SK-N-SH (cell line): ENCODE results near the gene INAFM2. TPM values are rescaled to one million over a fixed set of nuclear protein-coding genes. Genes with fewer than 3 reads are reported as not detected.

Source experiments
- CTCF ChIA-PET: fragments of 300-600, 350-600 bp; formaldehyde crosslinking; extraction: SDS; loops from one replicate; lab custom pipeline; 2021; lab: Yijun Ruan, JAX
- POLR2A ChIA-PET: fragments of 350-600 bp; sonication (Branson Sonifier 250); formaldehyde crosslinking; extraction: SDS; loops from one replicate; lab custom pipeline; 2020; ENCODE audit warnings: antibody characterized with exemption, inconsistent platforms; lab: Yijun Ruan, JAX
- DNase-seq: peaks from one replicate; pipeline ENCODE4 v3.0.0; 2012
- H2AFZ ChIP-seq: fragments of 200-600 bp; sonication (generic); 2 replicates; pipeline ENCODE4 v1.8.1; 2016; ENCODE audit warnings: antibody characterized with exemption, mild to moderate bottlenecking, low read depth
- H3F3A ChIP-seq: fragments of 200-600 bp; sonication (generic); replicated peaks from 2 replicates; pipeline ENCODE3; 2016; ENCODE audit warnings: antibody characterized with exemption, mild to moderate bottlenecking; ENCODE audit not compliant: insufficient read depth
- H3K27ac ChIP-seq, 2 experiments: fragments of 200-500 bp in 1 of 2; fragments of 200-600 bp in 1 of 2; sonication (Bioruptor generic) in 1 of 2; sonication (generic), shearing (Covaris generic) in 1 of 2; 2 replicates each; pipeline versions ENCODE4 v1.5.1 to v1.6.1; 2014 to 2016; ENCODE audit warnings: low read depth in 2 of 2, inconsistent platforms in 1 of 2, low read length in 1 of 2, mild to moderate bottlenecking in 1 of 2, mixed read lengths in 1 of 2
- H3K27me3 ChIP-seq: fragments of 200-600 bp; sonication (generic), shearing (Covaris generic); 2 replicates; pipeline ENCODE4 v1.6.1; 2016; ENCODE audit warnings: mixed run types; ENCODE audit not compliant: insufficient read depth
- H3K36me3 ChIP-seq, 2 experiments: fragments of 200-500 bp in 1 of 2; fragments of 200-600 bp in 1 of 2; sonication (Bioruptor generic) in 1 of 2; sonication (generic) in 1 of 2; replicated peaks in 1 of 2; 2 replicates each; pipeline versions ENCODE3 to v1.5.1; 2014 to 2016; ENCODE audit warnings: low read length in 1 of 2, mild to moderate bottlenecking in 1 of 2; ENCODE audit not compliant: insufficient read depth in 2 of 2, control insufficient read depth in 1 of 2
- H3K4me1 ChIP-seq, 2 experiments: fragments of 200-500 bp in 1 of 2; fragments of 200-600 bp in 1 of 2; sonication (Bioruptor generic) in 1 of 2; sonication (generic), shearing (Covaris generic) in 1 of 2; 2 replicates each; pipeline versions ENCODE4 v1.5.1 to v1.6.1; 2014 to 2016; ENCODE audit warnings: low read depth in 1 of 2, low read length in 1 of 2, mixed run types in 1 of 2; ENCODE audit not compliant: insufficient read depth in 2 of 2, control insufficient read depth in 1 of 2
- H3K4me2 ChIP-seq: fragments of 200-600 bp; sonication (generic), shearing (Covaris generic); 2 replicates; pipeline ENCODE4 v1.6.1; 2017; ENCODE audit warnings: mixed run types
- H3K4me3 ChIP-seq, 2 experiments: fragments of 200-500 bp in 1 of 2; fragments of 200-600 bp in 1 of 2; sonication (Bioruptor generic) in 1 of 2; sonication (generic), shearing (Covaris generic) in 1 of 2; 2 replicates each; pipeline versions ENCODE4 v1.5.1 to v1.8.1; 2014 to 2016; ENCODE audit warnings: low read depth in 2 of 2, inconsistent platforms in 1 of 2, low read length in 1 of 2, mild to moderate bottlenecking in 1 of 2, mixed read lengths in 1 of 2, moderate library complexity in 1 of 2
- H3K79me2 ChIP-seq: fragments of 200-600 bp; sonication (generic); 2 replicates; pipeline ENCODE4 v1.8.1; 2017; ENCODE audit warnings: mild to moderate bottlenecking; ENCODE audit not compliant: insufficient read depth
- H3K9ac ChIP-seq: fragments of 200-600 bp; sonication (generic); 2 replicates; pipeline ENCODE4 v1.6.1; 2017; ENCODE audit warnings: mixed run types
- H3K9me2 ChIP-seq: fragments of 200-600 bp; sonication (generic); 2 replicates; pipeline ENCODE4 v1.6.1; 2017; ENCODE audit warnings: mixed run types
- H3K9me3 ChIP-seq: fragments of 200-600 bp; sonication (generic); 2 replicates; pipeline ENCODE4 v1.6.1; 2017; ENCODE audit warnings: mixed run types, mild to moderate bottlenecking, moderate library complexity
- H4K20me1 ChIP-seq: fragments of 200-600 bp; sonication (generic); 2 replicates; pipeline ENCODE4 v1.6.1; 2017; ENCODE audit warnings: mild to moderate bottlenecking, mixed run types; ENCODE audit not compliant: insufficient read depth
- CHD2 ChIP-seq: fragments of 150-350 bp; IDR thresholded peaks from 2 replicates; pipeline ENCODE4 v1.6.1; 2018; ENCODE audit warnings: low read length; ENCODE audit not compliant: partially characterized antibody
- ELF1 ChIP-seq: IDR thresholded peaks from 2 replicates; pipeline ENCODE4 v1.4.0; 2012
- EZH2phosphoT487 ChIP-seq: fragments of 200-600 bp; sonication (generic); IDR thresholded peaks from 2 replicates; pipeline ENCODE4 v1.6.1; 2017; ENCODE audit warnings: low read depth, mixed run types, mild to moderate bottlenecking, antibody characterized with exemption, moderate library complexity, borderline replicate concordance
- FOSL2 ChIP-seq: IDR thresholded peaks from 2 replicates; pipeline ENCODE4 v1.4.0; 2012; ENCODE audit warnings: low read depth, mild to moderate bottlenecking, moderate library complexity, borderline replicate concordance
- FOXJ3 ChIP-seq: sonication (generic); formaldehyde crosslinking; IDR thresholded peaks from 2 replicates; pipeline ENCODE4 v1.5.1; 2020; ENCODE audit warnings: mild to moderate bottlenecking, missing genetic modification reagents
- GABPA ChIP-seq: IDR thresholded peaks from 2 replicates; pipeline ENCODE4 v1.4.0; 2012; ENCODE audit warnings: low read depth, mild to moderate bottlenecking
- RXRA ChIP-seq: IDR thresholded peaks from 2 replicates; pipeline ENCODE4 v1.4.0; 2012; ENCODE audit warnings: low read depth, mild to moderate bottlenecking, borderline replicate concordance
- WGBS: methylation state at CpG from one replicate; pipeline ENCODE4 v1.1.6; 2017; ENCODE audit warnings: low lambda C conversion rate; 5-methylcytosine and 5-hydroxymethylcytosine counted together
- polyA plus RNA-seq, 3 experiments: library from polyadenylated mRNA; depleted of rRNA; stranded (reverse); fragments of >200 nt; gene quantifications; 2 replicates each; pipeline ENCODE4 v1.2.3, GENCODE V29; 2012
- TF ChIP-seq, protein P1 (sequence below): IDR thresholded peaks from 2 replicates; pipeline ENCODE4 v1.6.1; 2012; ENCODE audit warnings: mild to moderate bottlenecking, low read depth, low read length, moderate library complexity
- TF ChIP-seq, protein P2 (sequence below): IDR thresholded peaks from 2 replicates; pipeline ENCODE4; 2012

The INAFM2 gene
- polyA plus RNA-seq, 1 of the 3 experiments (the other 2 are of a cell fraction): 7.8 TPM

DNA sequence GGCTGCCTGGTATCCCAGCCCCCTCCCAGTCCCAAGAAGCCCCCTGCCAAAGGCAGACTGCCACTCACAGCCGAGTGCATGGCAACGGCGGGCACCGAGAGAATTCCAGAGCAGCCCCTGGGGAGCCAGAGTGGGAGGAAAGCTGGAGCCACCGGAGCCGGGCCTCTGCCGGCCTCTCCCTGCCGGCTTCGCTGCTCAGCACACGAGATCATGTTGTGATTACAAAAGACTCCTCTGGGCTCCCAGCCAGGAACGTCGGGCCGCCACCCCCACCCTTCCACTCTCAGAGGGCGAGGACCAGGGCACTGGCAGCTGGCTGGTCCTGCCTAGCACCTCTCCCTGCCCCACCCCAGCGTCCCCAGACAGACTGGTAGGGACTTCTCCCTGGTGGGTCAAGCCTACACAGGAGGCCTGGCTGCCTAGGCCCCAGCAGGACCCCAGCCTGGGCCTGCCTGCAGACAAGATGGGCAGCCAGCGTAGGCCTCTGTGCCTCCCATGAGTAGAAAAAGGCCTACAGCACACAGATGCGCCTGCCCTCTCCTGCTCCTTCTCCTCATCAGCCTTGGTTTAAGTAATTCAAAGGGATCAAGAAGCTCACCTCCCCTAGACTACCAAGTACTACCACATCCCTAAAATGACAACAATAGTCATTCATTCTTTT is 17.4 kb downstream of the INAFM2 start, which contains the start of gene CCDC9B (continued):
- TF ChIP-seq CHD2: peak; percentile 91
- TF ChIP-seq GABPA: no peak
- TF ChIP-seq, protein P1, sequence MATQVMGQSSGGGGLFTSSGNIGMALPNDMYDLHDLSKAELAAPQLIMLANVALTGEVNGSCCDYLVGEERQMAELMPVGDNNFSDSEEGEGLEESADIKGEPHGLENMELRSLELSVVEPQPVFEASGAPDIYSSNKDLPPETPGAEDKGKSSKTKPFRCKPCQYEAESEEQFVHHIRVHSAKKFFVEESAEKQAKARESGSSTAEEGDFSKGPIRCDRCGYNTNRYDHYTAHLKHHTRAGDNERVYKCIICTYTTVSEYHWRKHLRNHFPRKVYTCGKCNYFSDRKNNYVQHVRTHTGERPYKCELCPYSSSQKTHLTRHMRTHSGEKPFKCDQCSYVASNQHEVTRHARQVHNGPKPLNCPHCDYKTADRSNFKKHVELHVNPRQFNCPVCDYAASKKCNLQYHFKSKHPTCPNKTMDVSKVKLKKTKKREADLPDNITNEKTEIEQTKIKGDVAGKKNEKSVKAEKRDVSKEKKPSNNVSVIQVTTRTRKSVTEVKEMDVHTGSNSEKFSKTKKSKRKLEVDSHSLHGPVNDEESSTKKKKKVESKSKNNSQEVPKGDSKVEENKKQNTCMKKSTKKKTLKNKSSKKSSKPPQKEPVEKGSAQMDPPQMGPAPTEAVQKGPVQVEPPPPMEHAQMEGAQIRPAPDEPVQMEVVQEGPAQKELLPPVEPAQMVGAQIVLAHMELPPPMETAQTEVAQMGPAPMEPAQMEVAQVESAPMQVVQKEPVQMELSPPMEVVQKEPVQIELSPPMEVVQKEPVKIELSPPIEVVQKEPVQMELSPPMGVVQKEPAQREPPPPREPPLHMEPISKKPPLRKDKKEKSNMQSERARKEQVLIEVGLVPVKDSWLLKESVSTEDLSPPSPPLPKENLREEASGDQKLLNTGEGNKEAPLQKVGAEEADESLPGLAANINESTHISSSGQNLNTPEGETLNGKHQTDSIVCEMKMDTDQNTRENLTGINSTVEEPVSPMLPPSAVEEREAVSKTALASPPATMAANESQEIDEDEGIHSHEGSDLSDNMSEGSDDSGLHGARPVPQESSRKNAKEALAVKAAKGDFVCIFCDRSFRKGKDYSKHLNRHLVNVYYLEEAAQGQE: peak; percentile 26; the same call in 1 of the 2 replicates
- TF ChIP-seq, protein P2, sequence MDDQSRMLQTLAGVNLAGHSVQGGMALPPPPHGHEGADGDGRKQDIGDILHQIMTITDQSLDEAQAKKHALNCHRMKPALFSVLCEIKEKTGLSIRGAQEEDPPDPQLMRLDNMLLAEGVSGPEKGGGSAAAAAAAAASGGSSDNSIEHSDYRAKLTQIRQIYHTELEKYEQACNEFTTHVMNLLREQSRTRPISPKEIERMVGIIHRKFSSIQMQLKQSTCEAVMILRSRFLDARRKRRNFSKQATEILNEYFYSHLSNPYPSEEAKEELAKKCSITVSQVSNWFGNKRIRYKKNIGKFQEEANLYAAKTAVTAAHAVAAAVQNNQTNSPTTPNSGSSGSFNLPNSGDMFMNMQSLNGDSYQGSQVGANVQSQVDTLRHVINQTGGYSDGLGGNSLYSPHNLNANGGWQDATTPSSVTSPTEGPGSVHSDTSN: peak; percentile 42; the same call in 1 of the 2 replicates
- no peak for TF ChIP-seq RXRA
- no peak for TF ChIP-seq FOSL2

DNA sequence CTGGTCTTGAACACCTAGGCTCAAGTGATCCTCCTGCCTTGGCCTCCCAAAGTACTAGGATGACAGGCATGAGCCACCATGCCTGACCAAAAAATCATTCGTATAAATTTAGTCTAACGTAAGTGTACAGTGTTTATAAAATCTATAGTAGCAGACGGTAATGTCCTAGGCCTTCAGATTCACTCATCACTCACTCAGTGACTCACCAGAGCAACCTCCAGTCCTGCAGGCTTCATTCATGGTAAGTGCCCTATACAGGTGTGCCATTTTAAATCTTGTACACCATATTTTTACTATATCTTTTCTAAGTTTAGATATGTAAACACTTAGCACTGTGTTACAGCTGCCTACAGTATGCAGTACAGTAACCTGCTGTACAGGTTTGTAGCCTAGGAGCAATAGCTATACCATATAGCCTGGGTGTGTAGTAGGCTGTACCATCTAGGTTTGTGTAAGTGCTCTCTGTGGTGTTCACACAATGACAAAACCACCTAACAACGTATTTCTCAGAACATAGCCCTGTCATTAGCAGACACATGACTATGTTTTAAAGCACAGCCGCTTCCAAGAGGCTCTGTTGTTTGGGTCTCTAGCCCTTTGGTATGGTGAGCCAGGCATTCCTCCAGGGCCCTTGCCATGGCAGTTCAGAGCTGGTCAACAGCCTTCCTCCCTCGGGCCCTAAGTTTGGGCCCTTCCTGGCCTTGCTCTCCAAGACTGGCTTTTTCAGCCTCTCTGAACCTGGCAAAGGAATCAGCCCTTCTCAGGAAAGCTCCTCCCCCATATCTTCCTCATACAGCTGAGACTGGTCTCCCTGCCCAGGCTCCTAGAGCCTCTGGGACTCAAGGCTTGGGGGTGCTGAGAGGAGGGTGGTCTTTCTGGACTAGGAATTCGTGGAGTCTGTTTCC is 19.2 kb downstream of the INAFM2 start:
- 41% methylated on average over 4 of the region's 7 CpGs for WGBS
- CTCF ChIA-PET: interaction anchor here (3.3 to 70.6 kb wide), 5 partner anchors 1 to 79 kb away, joined by 21 to 2194 read pairs (median 299); partner anchors contain the start of genes ANKRD63, CCDC9B, DISP2 and INAFM2

More for the DNA sequence above, 19.2 kb downstream of the INAFM2 start:
- TF ChIP-seq FOSL2: peak; percentile 39; the same call in 1 of the 2 replicates
- no peak for TF ChIP-seq FOXJ3 (CRISPR knock-in tag)
- TF ChIP-seq, protein P2: peak; percentile 50; the same call in 1 of the 2 replicates
- no peak for TF ChIP-seq EZH2phosphoT487
- no peak for TF ChIP-seq ELF1
- peaks cover 51% of the 10 kb centered on the region in 2 experiments; a peak in 3 of 4 replicates for H3K4me1 ChIP-seq
- peak overlapping the region; percentile 79 for H3K9ac ChIP-seq
- no peaks in the 10 kb centered on the region for H4K20me1 ChIP-seq
- H3K4me2 ChIP-seq: peak overlapping the region; percentile 57
- DNase-seq: no peak
- peaks cover 41% of the 10 kb centered on the region for H3F3A ChIP-seq
- no peaks in the 10 kb centered on the region for H3K9me2 ChIP-seq
- H3K4me3 ChIP-seq: no peak overlapping the region
- peak overlapping the region; percentile 24 to 98 for H3K27ac ChIP-seq
- H3K79me2 ChIP-seq: peaks cover 35% of the 10 kb centered on the region
- no peaks in the 10 kb centered on the region for H3K36me3 ChIP-seq
- no peaks in the 10 kb centered on the region for H3K27me3 ChIP-seq
- peak overlapping the region; percentile 16 for H2AFZ ChIP-seq
- no peaks in the 10 kb centered on the region for H3K9me3 ChIP-seq
- POLR2A ChIA-PET: no interaction called here
